NCI-H69 (cell line): Measurements from ENCODE around the gene SIK2.
A peak's percentile ranks its signal among the peaks of the same experiment; 100 is the strongest.
"Not testable (repeated sequence)": the region's sequence is repeated elsewhere in the genome, so short reads cannot be mapped to it uniquely, and the experiment has no call there.

Experiments
- DNase-seq: peaks from one replicate; lab custom pipeline; 2025; lab: John Stamatoyannopoulos, UW

The SIK2 gene

DNA sequence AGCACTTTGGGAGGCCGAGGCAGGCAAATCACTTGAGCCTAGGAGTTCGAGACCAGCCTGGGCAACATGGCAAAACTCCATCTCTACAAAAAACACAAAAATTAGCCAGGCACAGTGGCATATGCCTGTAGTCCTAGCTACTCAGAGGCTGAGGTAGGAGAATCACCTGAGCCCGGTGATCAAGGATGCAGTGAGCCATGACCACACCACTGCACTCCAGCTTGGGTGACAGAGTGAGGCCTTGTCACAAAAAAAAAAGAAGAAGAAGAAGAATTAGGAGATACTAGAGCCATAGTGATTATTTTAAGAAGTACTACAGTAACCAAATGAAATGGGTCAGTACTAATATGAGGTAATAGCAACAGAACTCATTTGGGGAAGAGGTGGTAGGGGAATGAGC, 56.2 kb downstream of the SIK2 start:
- DNase-seq: not testable (repeated sequence)

DNA sequence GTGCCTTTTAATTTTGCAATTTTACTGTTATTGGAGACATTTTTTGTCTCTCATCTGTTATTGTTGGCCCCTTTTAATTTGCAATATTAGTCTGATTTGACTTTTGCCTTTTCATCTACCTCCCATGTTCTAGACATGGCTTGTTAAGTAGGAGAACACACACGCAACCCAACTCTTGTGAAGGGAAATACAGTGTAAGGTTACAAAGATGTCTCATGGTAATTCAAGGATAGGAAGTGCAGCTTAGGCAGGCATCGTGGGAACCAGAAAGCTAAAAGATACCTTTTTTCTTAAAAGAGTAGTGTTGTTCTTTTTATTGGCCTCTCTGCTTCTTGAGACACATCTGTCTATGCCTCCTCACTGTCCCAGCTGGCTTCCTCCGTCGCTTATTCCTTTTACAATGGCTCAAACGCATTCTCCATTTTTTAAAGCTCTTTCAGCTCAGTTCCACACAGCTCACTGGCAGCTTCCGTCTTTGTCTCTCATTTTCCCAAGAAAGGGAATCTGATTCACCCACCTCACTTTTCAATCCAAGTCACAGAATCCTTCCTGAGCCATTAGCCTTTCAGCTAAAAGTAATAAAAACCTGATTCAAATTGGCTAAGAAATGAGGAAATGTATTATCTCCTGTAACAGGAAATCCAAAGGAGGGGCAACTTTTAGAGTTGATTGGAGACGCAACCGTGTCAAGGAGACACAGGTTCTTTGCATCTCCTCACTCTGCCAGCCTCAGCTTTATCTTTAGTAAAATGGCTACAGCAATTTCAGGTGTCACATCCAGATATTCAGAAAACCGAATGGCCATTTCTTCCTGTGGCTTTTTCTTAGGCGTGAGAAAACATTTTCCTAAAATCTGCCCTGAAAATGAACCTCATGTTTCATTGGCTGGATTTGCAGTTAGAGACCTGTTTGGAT, 57.2 kb downstream of the SIK2 start:
- DNase-seq: no peak

DNA sequence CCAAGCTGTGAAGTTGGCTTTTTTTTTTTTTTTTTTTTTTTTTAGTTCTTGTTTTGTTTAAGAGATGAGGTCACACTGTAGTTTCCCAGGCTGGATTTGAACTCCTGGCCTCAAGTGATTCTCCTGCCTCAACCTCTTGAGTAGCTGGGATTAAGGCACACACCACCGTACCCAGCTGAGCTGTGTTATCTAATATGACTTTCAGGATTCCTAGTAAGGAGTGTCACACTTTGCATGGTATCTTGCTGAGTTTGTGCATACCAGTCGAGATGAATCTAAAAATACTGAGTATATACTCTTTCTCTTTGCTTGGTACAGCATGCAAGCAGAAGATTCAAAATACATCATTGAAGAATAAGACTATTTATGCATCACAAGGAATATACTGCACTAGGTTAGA, 58.6 kb downstream of the SIK2 start:
- DNase-seq: no peak

DNA sequence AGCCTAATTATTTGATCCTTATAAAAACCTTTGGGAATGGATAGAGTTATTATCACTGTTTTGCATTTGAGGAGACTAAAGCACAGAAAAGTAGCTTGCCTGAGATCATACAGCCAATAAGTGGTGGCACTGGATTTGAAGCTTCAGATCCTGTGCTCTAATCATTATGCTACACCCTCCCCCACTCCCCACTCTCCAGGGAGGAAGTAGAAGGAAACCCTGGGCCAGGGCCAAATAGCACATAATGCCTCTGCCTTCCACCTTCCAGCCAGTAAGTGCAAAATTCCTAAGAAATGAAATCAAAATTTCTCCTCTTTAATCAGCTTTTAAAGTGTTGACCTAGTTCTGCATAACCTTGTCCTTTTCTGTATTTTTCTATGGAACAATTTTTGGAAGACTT, 61.6 kb downstream of the SIK2 start:
- peak; percentile 73 for DNase-seq

DNA sequence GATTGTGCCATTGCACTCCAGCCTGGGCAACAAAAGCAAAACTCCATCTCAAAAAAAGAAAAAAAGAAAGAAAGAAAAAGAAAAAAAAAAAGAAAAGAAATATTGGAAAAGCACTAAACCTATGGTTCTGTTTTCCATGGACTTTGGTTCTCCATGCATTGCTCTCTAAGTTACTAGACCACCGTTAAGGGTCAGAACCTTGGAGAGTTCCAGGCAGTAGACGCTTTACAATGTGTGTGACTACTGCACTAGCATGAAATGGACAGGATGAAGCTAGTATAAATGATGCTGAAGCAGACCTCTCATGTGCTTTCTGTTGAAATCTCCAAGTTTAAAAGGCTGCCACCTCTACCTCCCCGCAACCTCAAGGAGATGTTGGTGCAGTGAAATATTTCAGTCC, 63.5 kb downstream of the SIK2 start:
- DNase-seq: no peak

DNA sequence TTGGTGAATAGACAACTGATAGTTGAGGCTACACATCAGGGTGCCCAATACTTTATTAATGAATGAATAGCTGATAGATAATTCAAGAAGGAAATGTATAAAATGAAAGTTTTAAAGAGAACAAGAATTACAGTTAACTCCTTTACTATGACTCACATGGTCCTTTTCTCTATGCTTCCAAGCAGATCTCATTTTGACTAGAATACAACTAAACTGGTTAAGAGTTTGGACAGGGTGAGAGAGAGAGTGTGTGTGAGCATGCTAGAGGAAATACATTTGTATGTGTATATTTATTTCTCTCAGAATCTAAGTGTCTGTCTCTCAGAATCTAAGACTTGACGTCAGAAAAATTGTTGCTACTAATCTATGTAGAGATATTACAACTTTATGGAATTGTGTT, 66.7 kb downstream of the SIK2 start:
- no peak for DNase-seq

DNA sequence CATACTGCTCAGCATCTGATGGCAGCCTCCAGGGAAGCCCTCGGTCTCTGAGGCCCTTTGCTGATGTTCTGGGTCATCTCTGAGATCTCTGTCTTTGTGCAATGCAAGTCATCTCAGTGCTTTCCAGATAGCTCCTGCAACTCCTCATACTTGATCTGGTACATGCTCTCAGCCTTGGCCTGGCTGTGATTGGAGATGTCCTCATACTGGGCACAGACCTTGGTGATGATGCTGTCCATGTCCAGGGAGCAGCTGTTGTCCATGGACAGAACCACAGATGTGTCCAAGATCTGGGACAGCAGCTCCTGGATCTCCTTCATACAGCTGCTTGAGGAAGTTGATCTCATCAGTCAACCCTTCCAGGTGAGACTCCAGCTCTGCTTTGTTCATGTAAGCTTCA, 69.1 kb downstream of the SIK2 start:
- DNase-seq: no peak

DNA sequence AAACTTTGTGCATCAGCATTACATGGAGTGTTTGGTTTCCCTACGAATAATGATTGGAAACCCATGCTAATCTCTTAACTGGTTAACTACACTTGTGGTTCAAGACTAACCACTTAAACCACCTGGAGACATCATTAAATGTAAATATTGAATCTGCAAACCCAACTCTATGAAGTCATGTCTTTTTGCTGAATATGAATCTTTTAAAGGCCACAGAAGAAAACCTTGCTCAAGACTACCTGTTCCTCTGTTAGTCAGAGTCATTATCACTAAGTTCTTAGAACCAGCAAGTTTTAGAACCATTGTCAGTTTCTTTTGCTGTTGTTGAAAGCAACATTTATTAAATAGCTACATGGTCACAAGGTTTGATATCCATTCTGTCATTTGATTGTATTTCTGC, 70.7 kb downstream of the SIK2 start:
- DNase-seq: no peak

DNA sequence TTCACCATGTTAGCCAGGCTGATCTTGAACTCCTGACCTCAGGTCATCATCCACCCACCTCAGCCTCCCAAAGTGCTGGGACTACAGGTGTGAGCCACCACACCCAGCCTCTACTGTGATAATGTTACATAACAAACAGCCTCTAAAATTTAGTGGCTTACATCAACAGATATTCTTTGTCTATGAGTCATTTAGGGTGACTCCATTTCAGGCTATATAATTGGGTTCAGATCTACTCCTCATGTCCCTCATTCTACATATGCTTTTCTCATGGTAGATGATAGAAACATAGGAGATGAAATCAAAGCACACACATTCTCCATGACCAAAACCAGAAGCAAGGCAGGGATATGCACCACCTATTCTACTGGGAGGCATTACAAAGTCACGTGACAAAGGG, 72.7 kb downstream of the SIK2 start:
- DNase-seq: no peak

DNA sequence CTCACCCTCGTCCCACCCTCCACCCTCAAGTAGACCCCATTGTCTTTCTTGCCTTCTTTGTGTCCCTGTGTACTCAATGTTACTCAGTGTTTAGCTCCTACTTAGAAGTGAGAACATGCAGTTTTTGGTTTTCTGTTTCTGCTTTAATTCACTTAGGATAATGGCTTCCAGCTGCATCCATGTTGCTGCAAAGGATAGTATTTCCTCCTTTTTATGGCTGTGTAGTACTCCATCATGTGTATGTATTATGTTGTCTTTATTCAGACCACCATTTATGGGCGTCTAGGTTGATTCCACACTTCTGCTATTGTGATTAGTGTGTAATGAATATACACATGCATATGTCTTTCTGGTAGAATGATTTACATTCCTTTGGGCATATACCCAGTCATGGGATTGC, 73.6 kb downstream of the SIK2 start:
- no peak for DNase-seq

DNA sequence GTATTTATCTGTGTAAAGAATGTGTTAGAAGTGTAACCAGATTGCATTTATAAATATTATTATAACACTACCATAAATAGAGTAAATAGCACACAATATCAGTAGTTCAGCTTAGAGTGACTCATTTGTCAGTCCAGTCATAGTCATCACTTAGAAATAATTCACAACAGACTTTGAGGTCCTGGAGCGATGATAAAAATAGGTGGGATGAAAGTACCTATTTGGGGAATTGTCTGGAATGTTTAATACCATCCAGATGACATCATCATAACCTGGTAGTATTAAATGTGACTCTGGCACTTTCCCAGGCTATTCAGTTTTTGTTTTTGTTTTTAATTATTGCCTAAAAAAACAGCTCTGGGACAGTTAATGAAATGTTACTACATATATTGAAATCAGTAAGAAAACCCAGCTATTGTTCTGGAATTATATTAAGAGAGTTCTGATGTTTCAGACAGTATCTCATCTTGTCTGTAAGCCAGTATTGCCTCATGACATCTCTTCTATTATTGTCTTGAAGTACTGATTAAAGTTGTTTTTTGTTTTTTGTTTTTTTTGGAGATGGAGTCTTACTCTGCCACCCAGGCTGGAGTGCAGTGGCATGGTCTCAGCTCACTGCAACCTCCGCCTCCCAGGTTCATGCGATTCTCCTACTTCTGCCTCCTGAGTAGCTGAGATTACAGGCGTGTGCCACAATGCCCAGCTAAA, 74.8 kb downstream of the SIK2 start:
- DNase-seq: no peak

DNA sequence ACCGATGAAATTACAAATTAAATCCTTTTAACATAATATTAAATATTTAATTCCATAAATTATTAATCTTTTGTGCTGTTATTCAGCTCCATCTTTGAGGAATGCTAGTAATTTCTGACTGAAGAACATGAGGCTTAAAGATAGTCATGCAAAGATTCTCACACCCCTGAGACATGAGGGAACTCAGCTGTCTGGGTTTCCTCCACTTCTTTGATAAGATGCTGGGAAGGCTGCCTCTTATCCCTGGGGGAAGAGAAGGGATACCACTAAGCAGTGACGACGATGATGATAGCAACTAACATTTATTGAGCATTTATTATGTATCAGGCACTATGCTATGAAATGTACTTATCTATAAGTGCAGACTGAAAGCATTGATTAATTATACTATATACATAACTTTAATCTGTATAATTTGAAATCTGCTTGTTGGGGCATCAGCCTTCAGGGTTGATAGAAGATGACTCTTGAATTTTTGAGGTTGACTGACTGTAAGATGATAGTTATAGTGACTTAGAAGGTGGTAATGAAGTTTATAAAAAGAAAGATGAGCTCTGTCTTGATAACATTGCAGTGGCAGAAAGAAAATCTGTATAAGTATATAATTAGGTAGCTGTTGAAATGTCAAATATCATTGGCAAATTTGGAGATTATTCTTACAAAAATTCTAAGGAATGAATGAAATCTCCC, 78.4 kb downstream of the SIK2 start:
- no peak for DNase-seq

DNA sequence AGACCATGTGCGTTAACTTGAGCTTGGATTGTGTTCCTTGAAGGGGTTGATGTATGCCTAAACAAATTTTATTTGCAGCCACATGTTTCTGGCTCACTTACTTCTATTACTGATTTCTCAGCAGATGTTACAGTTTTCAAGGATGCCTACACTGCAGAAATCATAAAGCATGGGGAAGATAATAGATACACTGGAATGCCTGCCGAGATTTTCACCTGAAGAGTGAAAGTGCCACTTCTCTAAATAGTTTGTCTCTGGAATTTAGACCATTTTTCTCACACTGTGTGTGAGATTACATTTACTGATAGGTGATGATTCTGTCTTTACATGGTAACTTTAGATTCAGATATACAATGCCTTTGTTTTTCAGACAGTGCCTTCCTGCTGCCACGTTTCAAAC, 81.6 kb downstream of the SIK2 start:
- no peak for DNase-seq

DNA sequence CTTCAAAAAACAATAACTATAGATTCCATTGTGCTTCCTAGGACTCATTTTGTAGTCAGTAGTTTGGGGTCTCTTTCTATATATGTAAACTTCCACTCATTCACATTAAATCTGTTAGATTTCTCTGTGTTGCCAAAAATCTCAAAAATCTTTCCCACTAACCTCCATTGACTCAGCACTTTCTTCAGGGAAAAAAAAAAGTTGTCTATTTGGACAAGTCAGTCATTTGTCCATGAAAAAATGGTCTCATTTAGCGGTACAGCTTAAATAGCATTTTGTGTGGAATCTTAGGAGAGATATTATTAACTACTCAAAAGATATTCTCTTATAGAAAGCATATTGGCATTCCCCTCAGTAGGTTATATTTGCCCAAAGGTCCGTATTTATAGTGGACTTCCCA, 82.0 kb downstream of the SIK2 start:
- DNase-seq: no peak

DNA sequence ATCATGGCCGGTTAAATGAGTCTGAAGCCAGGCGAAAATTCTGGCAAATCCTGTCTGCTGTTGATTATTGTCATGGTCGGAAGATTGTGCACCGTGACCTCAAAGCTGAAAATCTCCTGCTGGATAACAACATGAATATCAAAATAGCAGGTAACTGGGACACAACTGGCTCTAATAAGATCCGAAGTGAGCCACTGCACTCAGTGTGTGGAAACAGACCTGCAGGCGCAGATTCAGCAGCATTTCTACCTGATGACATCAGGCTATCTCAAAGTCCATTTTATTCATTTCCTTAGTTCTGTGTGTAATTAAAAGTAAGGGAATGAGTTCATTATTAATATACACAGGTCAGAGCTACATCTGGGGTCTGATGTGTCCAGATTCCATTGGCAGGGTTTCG, 85.8 kb downstream of the SIK2 start:
- DNase-seq: no peak

DNA sequence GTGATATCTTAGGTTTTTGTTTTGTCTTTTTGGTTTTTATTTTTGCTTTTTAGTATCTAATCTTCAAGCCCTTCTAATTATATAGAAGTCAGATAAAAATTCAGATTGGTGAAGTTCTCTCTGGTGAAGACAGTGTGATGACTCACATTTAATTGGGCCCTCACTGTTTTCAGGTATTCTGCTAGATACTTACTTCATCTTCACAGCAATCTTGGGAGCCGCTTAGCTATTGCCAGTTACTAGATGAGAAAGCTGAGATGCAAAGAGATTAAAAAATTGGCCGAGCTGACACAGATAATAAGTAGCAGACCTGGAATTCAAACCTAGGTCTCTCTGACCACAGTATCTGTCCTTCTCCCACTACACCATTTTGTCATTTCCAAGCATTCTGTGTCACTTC, 88.9 kb downstream of the SIK2 start:
- no peak for DNase-seq

DNA sequence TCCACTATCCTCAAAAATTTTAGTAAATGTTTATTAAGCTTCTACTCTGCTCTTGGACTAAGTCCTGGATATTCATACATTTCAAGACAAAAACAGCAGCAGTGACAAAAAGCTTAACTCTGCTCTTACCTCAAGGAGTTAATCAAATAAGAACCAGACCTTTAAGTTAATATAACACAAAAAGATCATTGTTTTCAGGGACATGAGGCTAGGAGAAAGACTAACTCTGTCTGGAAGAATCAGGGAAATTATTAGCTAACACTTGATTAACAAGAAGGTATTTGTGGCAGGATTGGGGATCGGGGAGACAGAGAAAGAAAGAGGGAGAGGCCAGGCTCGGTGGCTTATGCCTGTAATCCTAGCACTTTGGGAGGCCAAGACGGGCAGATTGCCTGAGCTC, 89.5 kb downstream of the SIK2 start:
- DNase-seq: no peak

DNA sequence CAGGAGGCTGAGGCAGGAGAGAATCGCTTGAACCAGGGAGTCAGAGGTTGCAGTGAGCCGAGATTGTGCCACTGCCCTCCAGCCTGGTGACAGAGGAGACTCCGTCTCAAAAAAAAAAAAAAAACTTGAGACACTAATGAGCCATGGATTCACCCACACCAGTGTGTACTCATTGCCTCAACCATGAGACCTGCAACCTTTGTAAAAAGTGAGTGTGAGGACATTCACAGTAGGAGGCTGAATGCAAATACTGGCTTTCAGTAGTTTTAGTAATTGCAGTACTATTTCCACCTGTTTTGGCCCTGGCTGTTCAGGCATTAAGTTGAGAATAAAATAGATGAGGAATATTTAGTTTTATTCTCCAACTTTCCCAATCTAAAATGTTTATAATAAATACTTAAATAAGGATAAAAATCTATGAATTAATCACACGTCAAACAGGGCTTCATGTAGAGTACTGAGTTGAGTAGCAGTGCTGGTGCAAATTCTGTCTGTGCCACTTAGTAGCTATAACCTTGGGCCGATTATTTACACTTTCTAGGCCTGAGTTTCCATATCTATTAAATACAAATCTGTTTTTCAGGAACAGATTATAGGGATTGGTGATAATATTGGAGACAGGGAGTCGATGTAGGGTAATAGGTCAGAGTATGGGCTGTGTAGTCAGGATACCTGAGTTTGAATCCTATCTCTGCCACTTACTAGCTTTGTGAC, 91.1 kb downstream of the SIK2 start:
- DNase-seq: peak; percentile 69

DNA sequence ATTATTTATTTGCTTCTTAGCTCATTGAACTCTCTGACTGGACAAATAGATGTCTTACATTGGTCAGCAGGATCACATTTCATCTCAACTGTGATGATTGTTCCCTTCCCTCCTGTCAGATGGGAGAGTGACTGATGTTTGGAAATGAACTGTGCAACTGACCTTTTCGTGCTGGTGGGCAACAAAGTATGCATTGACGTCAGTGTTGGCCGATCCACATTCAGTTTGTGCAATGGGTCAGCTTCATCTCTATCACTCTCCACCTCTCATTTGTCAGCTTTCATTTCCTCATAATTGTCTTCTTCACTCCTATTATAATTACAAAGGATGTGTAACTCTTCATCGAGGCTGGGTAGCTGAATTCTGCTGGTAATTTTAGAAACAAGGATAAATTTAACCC, 92.6 kb downstream of the SIK2 start:
- peak; percentile 89 for DNase-seq

DNA sequence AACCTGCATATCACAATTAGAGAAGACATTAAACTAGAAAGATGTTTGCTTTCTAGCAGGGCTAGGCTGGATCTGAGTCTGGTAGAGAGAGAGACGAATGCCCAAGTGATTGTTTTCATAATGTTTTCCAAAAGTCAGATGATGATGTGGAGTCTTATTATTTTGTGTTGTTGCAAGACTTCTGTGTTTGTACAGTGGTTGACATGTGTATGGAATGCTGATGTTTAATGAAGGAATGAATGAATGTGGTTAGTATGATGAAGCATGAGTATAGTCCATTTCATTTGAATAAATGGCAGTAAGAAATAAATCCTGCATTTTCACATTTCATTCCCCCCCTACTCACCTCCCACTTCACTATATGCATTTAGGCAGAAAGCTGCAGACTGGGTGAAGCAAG, 94.3 kb downstream of the SIK2 start:
- no peak for DNase-seq

DNA sequence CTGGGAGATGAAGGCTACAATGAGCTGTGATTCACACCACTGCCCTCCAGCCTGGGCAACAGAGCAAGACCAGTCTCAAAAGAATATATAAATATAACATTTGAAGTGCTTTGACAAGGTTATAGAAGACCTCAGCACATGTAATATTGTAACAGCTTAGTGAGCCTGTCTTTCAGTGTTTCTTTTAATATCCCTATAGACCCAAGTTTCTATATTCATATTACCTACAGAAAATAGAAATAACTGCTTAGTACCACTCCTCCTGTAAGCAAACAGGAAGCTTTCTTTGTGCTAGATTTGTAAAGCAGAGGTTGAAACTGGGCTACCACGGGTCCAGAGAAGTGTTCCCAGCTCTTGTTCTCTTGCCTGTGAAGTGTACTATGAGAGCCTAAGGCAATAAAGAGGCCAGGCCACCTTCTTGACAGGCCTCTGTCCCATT, 95.7 kb downstream of the SIK2 start:
- no peak for DNase-seq

DNA sequence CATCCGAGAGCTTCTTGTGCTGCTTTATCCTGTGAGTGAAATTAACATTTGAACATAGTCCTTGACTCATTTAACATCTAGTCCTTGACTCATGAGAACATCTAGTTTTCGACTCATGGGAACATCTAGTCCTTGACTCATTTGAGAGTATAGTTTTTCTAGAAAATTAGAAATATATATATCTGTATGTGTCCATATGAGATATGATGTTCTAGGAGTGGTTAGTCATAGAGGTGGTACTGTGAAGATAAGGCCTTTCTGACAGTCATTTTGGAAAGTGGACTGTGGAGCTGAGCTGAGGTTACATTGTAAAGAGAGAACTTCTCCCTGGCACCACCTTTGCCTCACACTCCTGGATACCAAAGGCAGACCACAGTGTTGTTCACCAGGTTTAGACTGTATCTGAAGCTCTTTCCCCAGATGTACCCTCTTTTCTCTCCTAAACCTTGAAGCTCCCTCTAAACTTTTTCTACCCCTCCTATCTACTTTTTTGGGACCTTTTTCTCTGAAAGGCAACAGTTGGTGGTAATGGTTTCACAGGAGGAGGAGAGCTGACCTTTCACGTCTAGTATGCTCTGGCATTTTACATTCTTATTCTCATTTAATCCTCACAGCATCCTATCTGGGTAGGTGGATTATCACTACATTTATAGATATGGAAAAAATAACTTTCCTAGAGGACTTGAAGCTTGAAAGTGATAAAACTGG, 96.8 kb downstream of the SIK2 start:
- no peak for DNase-seq
